GM21717 (cell line): ENCODE data around the gene BCR.

Experiments
- ATAC-seq: cut with Tn5 transposase; IDR thresholded peaks from one replicate; pipeline ENCODE4 v1.9.1; 2021; ENCODE audit warnings: mild to moderate bottlenecking, moderate library complexity; ENCODE audit not compliant: unreplicated experiment

The BCR gene

GRCh38 chr22:23242473-23243001 is 62.2 kb downstream of the BCR start:
- no peak for ATAC-seq

- no peak for ATAC-seq
Observed at GRCh38 chr22:23243006-23243573, 62.8 kb downstream of the BCR start.

GRCh38 chr22:23243859-23244689 is 63.8 kb downstream of the BCR start:
- ATAC-seq = no peak

- no peak for ATAC-seq
Observed at GRCh38 chr22:23244690-23245044, 64.4 kb downstream of the BCR start.

GRCh38 chr22:23245045-23245798 is 64.9 kb downstream of the BCR start:
- ATAC-seq = no peak

GRCh38 chr22:23245799-23246136 is 65.5 kb downstream of the BCR start:
- no peak for ATAC-seq

GRCh38 chr22:23246982-23247766 is 66.9 kb downstream of the BCR start:
- ATAC-seq = no peak

GRCh38 chr22:23248583-23248982 is 68.3 kb downstream of the BCR start:
- ATAC-seq = no peak

- no peak for ATAC-seq
Observed at GRCh38 chr22:23250056-23250784, 69.9 kb downstream of the BCR start.

GRCh38 chr22:23250785-23251363 is 70.6 kb downstream of the BCR start:
- ATAC-seq = no peak

GRCh38 chr22:23251445-23252093 is 71.3 kb downstream of the BCR start:
- no peak for ATAC-seq

- ATAC-seq = no peak
Observed at GRCh38 chr22:23253475-23254055, 73.3 kb downstream of the BCR start.

GRCh38 chr22:23255506-23256170 is 75.3 kb downstream of the BCR start:
- ATAC-seq = no peak

GRCh38 chr22:23256171-23256932 is 76.0 kb downstream of the BCR start:
- ATAC-seq = no peak

- ATAC-seq = no peak
Observed at GRCh38 chr22:23256986-23257888, 76.9 kb downstream of the BCR start.

GRCh38 chr22:23257889-23258825 is 77.8 kb downstream of the BCR start:
- no peak for ATAC-seq
